BJ (cell line): Measurements from ENCODE around the gene SNIP1. TPM values are rescaled to one million over a fixed set of nuclear protein-coding genes. Genes with fewer than 3 reads are reported as not detected.

Experiments
- CTCF ChIA-PET: fragments of 350-600 bp; formaldehyde crosslinking; extraction: SDS; loops from one replicate; lab custom pipeline; 2021; ENCODE audit warnings: antibody characterized with exemption, inconsistent platforms; lab: Yijun Ruan, JAX
- POLR2A ChIA-PET: fragments of 300-600 bp; sonication (Branson Sonifier 250); formaldehyde crosslinking; extraction: SDS; loops from one replicate; lab custom pipeline; 2021; ENCODE audit warnings: antibody characterized with exemption; lab: Charles Lee
- DNase-seq: peaks from one replicate; pipeline ENCODE4 v3.0.0-alpha.2; 2011; ENCODE audit warnings: low read depth
- H3K27me3 ChIP-seq: 2 replicates; pipeline ENCODE4 v1.6.0; 2011; ENCODE audit warnings: low read length; ENCODE audit not compliant: control insufficient read depth, insufficient read depth
- H3K36me3 ChIP-seq: 2 replicates; pipeline ENCODE4 v1.5.1; 2011; ENCODE audit warnings: low read length; ENCODE audit not compliant: control insufficient read depth, insufficient read depth
- H3K4me3 ChIP-seq: 2 replicates; pipeline ENCODE4 v1.5.1; 2011; ENCODE audit warnings: low read depth, mild to moderate bottlenecking, control low read depth, low read length
- polyA plus RNA-seq: library from polyadenylated mRNA; depleted of rRNA; stranded (reverse); fragments of >200 nt; gene quantifications from 2 replicates; pipeline ENCODE4 v1.2.3, GENCODE V29; 2011
- TF ChIP-seq, protein P1 (sequence below): IDR thresholded peaks from 2 replicates; pipeline ENCODE4 v1.5.1; 2011; ENCODE audit warnings: low read depth, mild to moderate bottlenecking, control low read depth, inconsistent platforms, low read length, moderate library complexity; ENCODE audit not compliant: insufficient read depth

SNIP1 gene
- polyA plus RNA-seq, 1 experiment, result 5.8 TPM

DNA sequence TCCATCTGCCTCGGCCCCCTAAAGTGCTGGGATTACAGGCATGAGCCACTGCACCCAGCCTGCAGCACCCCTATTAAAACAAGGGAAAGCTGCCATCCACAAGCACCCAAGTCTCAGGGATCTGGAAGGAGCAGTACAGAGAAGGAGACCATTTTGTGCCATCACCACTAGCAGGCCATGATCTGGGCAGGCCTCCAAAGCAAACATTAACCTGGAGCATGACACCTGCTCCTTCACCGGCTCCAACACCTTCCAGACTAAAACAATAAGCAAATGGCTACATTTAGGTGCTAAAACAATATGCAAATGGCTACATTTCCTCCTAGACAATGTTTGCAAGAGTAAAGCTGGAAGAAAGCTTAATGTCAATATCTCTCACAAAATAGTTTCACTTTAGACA, 56.3 kb downstream of the SNIP1 start:
- Histone ChIP-seq H3K4me3 (no peak overlapping the region), H3K36me3 (peaks cover 4% of the 10 kb centered on the region), H3K27me3 (no peaks in the 10 kb centered on the region)
- no peak for DNase-seq
- TF ChIP-seq, protein P1, sequence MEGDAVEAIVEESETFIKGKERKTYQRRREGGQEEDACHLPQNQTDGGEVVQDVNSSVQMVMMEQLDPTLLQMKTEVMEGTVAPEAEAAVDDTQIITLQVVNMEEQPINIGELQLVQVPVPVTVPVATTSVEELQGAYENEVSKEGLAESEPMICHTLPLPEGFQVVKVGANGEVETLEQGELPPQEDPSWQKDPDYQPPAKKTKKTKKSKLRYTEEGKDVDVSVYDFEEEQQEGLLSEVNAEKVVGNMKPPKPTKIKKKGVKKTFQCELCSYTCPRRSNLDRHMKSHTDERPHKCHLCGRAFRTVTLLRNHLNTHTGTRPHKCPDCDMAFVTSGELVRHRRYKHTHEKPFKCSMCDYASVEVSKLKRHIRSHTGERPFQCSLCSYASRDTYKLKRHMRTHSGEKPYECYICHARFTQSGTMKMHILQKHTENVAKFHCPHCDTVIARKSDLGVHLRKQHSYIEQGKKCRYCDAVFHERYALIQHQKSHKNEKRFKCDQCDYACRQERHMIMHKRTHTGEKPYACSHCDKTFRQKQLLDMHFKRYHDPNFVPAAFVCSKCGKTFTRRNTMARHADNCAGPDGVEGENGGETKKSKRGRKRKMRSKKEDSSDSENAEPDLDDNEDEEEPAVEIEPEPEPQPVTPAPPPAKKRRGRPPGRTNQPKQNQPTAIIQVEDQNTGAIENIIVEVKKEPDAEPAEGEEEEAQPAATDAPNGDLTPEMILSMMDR, result no peak
- ChIA-PET POLR2A (no interaction called here), CTCF (interaction anchor here (1.1 to 5.9 kb wide), 5 partner anchors 9 to 19 kb away, joined by 3 to 50 read pairs (median 4); partner anchors contain the start of gene MEAF6)

DNA sequence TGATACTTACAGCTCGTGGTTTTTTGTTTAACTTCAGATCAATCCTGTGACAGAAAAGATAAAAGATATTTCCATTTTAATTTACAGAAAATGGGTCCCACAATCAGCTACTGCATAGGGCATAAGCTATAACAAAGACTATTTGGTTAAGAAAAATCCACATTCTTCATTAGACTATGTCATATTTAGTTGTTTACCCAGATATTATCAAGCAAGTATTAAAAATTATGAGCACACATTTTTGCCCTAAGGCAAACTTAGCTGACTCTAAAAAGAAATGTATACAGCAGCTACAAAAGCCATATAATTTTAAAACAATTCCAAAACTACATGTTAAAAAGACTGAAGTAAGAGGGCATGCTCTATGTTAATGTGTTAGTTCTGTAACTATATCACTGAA, 58.2 kb downstream of the SNIP1 start:
- no peak overlapping the region for H3K4me3 ChIP-seq
- H3K36me3 ChIP-seq, result peaks cover 4% of the 10 kb centered on the region
- no peaks in the 10 kb centered on the region for H3K27me3 ChIP-seq
- ChIA-PET CTCF (interaction anchor here (0.8 to 5.9 kb wide), 7 partner anchors 9 to 186 kb away, joined by 4 to 50 read pairs (median 5); partner anchors contain the start of gene MEAF6), POLR2A (no interaction called here)
- DNase-seq, result no peak
- TF ChIP-seq, protein P1, result no peak

GRCh38 chr1:37493336-37494098, 60.6 kb downstream of the SNIP1 start:
- Histone ChIP-seq H3K27me3 (no peaks in the 10 kb centered on the region), H3K36me3 (peaks cover 5% of the 10 kb centered on the region), H3K4me3 (no peak overlapping the region)
- TF ChIP-seq, protein P1, result no peak
- ChIA-PET CTCF (interaction anchor here (2.0 kb wide), 1 partner anchor 21 kb away, joined by 6 read pairs; the partner anchor contains the start of gene MEAF6), POLR2A (no interaction called here)
- DNase-seq, result no peak

GRCh38 chr1:37487619-37487984, 66.5 kb downstream of the SNIP1 start:
- Histone ChIP-seq H3K4me3 (no peak overlapping the region), H3K27me3 (no peaks in the 10 kb centered on the region), H3K36me3 (peaks cover 19% of the 10 kb centered on the region)
- CTCF ChIA-PET, result interaction anchor here (0.6 to 8.4 kb wide), 25 partner anchors 10 to 973 kb away, joined by 3 to 304 read pairs (median 6); partner anchors contain the start of genes MEAF6 and ZC3H12A
- no peak for DNase-seq
- POLR2A ChIA-PET, result interaction anchor here (0.6 kb wide), 1 partner anchor 25 kb away, joined by 3 read pairs; no protein-coding TSS in a partner anchor
- TF ChIP-seq, protein P1, result no peak
